Ectodermal cell (in vitro differentiated cells): ENCODE data around the gene SEMA4B.
"Not testable (repeated sequence)": the region's sequence is repeated elsewhere in the genome, so short reads cannot be mapped to it uniquely, and the experiment has no call there.

Experiments used
- H3K27ac ChIP-seq: 2 replicates; pipeline ENCODE4 v1.7.0; 2013; ENCODE audit warnings: mild to moderate bottlenecking, low read depth, low read length; ENCODE audit not compliant: insufficient read depth, poor library complexity, severe bottlenecking
- H3K27me3 ChIP-seq: 2 replicates; pipeline ENCODE4 v1.7.0; 2013; ENCODE audit warnings: mild to moderate bottlenecking, low read length; ENCODE audit not compliant: insufficient read depth, control insufficient read depth, poor library complexity, severe bottlenecking
- H3K36me3 ChIP-seq: one replicate; pipeline ENCODE4 v1.7.0; 2013; ENCODE audit warnings: low read length; ENCODE audit not compliant: control insufficient read depth, insufficient read depth
- H3K4me1 ChIP-seq: one replicate; pipeline ENCODE4 v1.7.0; 2013; ENCODE audit warnings: low read length; ENCODE audit not compliant: control insufficient read depth, insufficient read depth
- H3K4me3 ChIP-seq: 2 replicates; pipeline ENCODE4 v1.7.0; 2013; ENCODE audit warnings: low read depth, low read length, control low read depth; ENCODE audit not compliant: insufficient read depth
- H3K9me3 ChIP-seq: 2 replicates; pipeline ENCODE4 v1.7.0; 2013; ENCODE audit warnings: mild to moderate bottlenecking, low read length, moderate library complexity; ENCODE audit not compliant: control insufficient read depth
- WGBS, 2 experiments: methylation state at CpG; one replicate each; pipeline ENCODE4 v1.1.7; 2013; ENCODE audit warnings: missing lambda C conversion rate in 2 of 2; 5-methylcytosine and 5-hydroxymethylcytosine counted together

The SEMA4B gene

GRCh38 chr15:90162956-90163355 is 38.2 kb upstream of the SEMA4B start:
- no peaks in the 10 kb centered on the region for H3K4me1 ChIP-seq
- H3K9me3 ChIP-seq = no peaks in the 10 kb centered on the region
- 94 to 95% methylated on average over 9 of the region's 9 CpGs for WGBS, 2 experiments
- no peaks in the 10 kb centered on the region for H3K36me3 ChIP-seq
- no peak overlapping the region for H3K27ac ChIP-seq
- H3K27me3 ChIP-seq = no peaks in the 10 kb centered on the region
- H3K4me3 ChIP-seq = no peak overlapping the region

- H3K4me1 ChIP-seq, H3K27me3 ChIP-seq, H3K27ac ChIP-seq, H3K36me3 ChIP-seq, H3K4me3 ChIP-seq, H3K9me3 ChIP-seq: not testable (repeated sequence)
- 92 to 95% methylated on average over 3 of the region's 3 CpGs for WGBS, 2 experiments
Measured at GRCh38 chr15:90164239-90164638, 36.9 kb upstream of the SEMA4B start.

- no peak overlapping the region for H3K4me3 ChIP-seq
- H3K9me3 ChIP-seq = no peaks in the 10 kb centered on the region
- H3K27ac ChIP-seq = no peak overlapping the region
- H3K27me3 ChIP-seq = no peaks in the 10 kb centered on the region
- H3K36me3 ChIP-seq = no peaks in the 10 kb centered on the region
- no peaks in the 10 kb centered on the region for H3K4me1 ChIP-seq
- 75 to 94% methylated on average over 1 of the region's 1 CpG for WGBS, 2 experiments
Measured at GRCh38 chr15:90165157-90165556, 36.0 kb upstream of the SEMA4B start.

GRCh38 chr15:90165659-90166489 is 35.3 kb upstream of the SEMA4B start:
- H3K4me1 ChIP-seq = no peaks in the 10 kb centered on the region
- no peaks in the 10 kb centered on the region for H3K36me3 ChIP-seq
- no peak overlapping the region for H3K27ac ChIP-seq
- WGBS, 2 experiments = 64 to 69% methylated on average over 14 of the region's 14 CpGs
- no peaks in the 10 kb centered on the region for H3K9me3 ChIP-seq
- H3K4me3 ChIP-seq = no peak overlapping the region
- no peaks in the 10 kb centered on the region for H3K27me3 ChIP-seq

GRCh38 chr15:90167121-90167520 is 34.0 kb upstream of the SEMA4B start:
- Histone ChIP-seq H3K4me1 (no peaks in the 10 kb centered on the region), H3K9me3 (no peaks in the 10 kb centered on the region), H3K36me3 (no peaks in the 10 kb centered on the region), H3K27ac (no peak overlapping the region), H3K27me3 (no peaks in the 10 kb centered on the region), H3K4me3 (no peak overlapping the region)
- WGBS, 2 experiments = 90% methylated on average over 4 of the region's 4 CpGs

GRCh38 chr15:90171623-90172022 is 29.5 kb upstream of the SEMA4B start:
- no peaks in the 10 kb centered on the region for H3K4me1 ChIP-seq
- H3K27me3 ChIP-seq = no peaks in the 10 kb centered on the region
- H3K4me3 ChIP-seq = no peak overlapping the region
- no peaks in the 10 kb centered on the region for H3K36me3 ChIP-seq
- 71 to 92% methylated on average over 1 of the region's 1 CpG for WGBS, 2 experiments
- H3K9me3 ChIP-seq = no peaks in the 10 kb centered on the region
- H3K27ac ChIP-seq = no peak overlapping the region

GRCh38 chr15:90173372-90173771 is 27.8 kb upstream of the SEMA4B start:
- H3K4me3 ChIP-seq = no peak overlapping the region
- H3K36me3 ChIP-seq = no peaks in the 10 kb centered on the region
- no peaks in the 10 kb centered on the region for H3K27me3 ChIP-seq
- H3K9me3 ChIP-seq = no peaks in the 10 kb centered on the region
- no peaks in the 10 kb centered on the region for H3K4me1 ChIP-seq
- 88 to 89% methylated on average over 7 of the region's 7 CpGs for WGBS, 2 experiments
- no peak overlapping the region for H3K27ac ChIP-seq

GRCh38 chr15:90174140-90174875 is 26.8 kb upstream of the SEMA4B start:
- Histone ChIP-seq H3K36me3 (no peaks in the 10 kb centered on the region), H3K4me1 (no peaks in the 10 kb centered on the region), H3K4me3 (no peak overlapping the region), H3K27ac (no peak overlapping the region), H3K9me3 (no peaks in the 10 kb centered on the region), H3K27me3 (no peaks in the 10 kb centered on the region)
- 84% methylated on average over 25 of the region's 25 CpGs for WGBS, 2 experiments

GRCh38 chr15:90177012-90177411 is 24.1 kb upstream of the SEMA4B start:
- H3K27me3 ChIP-seq = no peaks in the 10 kb centered on the region
- no peak overlapping the region for H3K4me3 ChIP-seq
- H3K27ac ChIP-seq = no peak overlapping the region
- 72 to 79% methylated on average over 9 of the region's 9 CpGs for WGBS, 2 experiments
- no peaks in the 10 kb centered on the region for H3K36me3 ChIP-seq
- H3K4me1 ChIP-seq = no peaks in the 10 kb centered on the region
- H3K9me3 ChIP-seq = no peaks in the 10 kb centered on the region
